CD4-positive, alpha-beta T cell (primary cell): ENCODE data around the gene KCNA2. TPM values are rescaled to one million over a fixed set of nuclear protein-coding genes. Genes with fewer than 3 reads are reported as not detected.

Experiments used
- ATAC-seq: fragments of 200-7000 bp; cut with Tn5 transposase; one replicate; pipeline ENCODE4 v1.10.0; 2022; ENCODE audit warnings: mild to moderate bottlenecking; ENCODE audit not compliant: poor library complexity
- CTCF ChIA-PET: fragments of 350-600 bp; sonication (Branson Sonifier 250); formaldehyde crosslinking; loops from one replicate; lab custom pipeline; 2021; ENCODE audit warnings: antibody characterized with exemption, inconsistent platforms; lab: Charles Lee
- POLR2A ChIA-PET: fragments of 350-600 bp; sonication (Branson Sonifier 250); formaldehyde crosslinking; loops from one replicate; lab custom pipeline; 2021; ENCODE audit warnings: antibody characterized with exemption, inconsistent platforms; lab: Charles Lee
- DNase-seq, 14 experiments: peaks; one replicate each; pipeline ENCODE4 v3.0.0-alpha.2; 2013 to 2020; ENCODE audit warnings: mixed read lengths in 2 of 14
- H3K27ac ChIP-seq, 2 donors: one replicate each; pipeline versions ENCODE4 v1.5.1 to v1.7.0; 2013; ENCODE audit warnings: low read length in 2 of 2, low read depth in 1 of 2, mild to moderate bottlenecking in 1 of 2
- H3K27me3 ChIP-seq, 2 experiments: 1 replicate in 1 of 2; 2 replicates in 1 of 2; pipeline versions ENCODE4 v1.6.1 to v1.7.0; 2013; ENCODE audit warnings: low read length in 2 of 2, control low read depth in 1 of 2, mild to moderate bottlenecking in 1 of 2, moderate library complexity in 1 of 2; ENCODE audit not compliant: insufficient read depth in 2 of 2, control insufficient read depth in 1 of 2
- H3K36me3 ChIP-seq: one replicate; pipeline ENCODE4 v1.6.1; 2013; ENCODE audit warnings: low read length, control low read depth; ENCODE audit not compliant: insufficient read depth
- H3K4me1 ChIP-seq: one replicate; pipeline ENCODE4 v1.6.1; 2013; ENCODE audit warnings: low read length, control low read depth; ENCODE audit not compliant: insufficient read depth
- H3K4me3 ChIP-seq: one replicate; pipeline ENCODE4 v1.5.1; 2013; ENCODE audit warnings: mild to moderate bottlenecking, low read length, moderate library complexity
- H3K9me3 ChIP-seq, 2 experiments: 1 replicate in 1 of 2; 2 replicates in 1 of 2; pipeline versions ENCODE4 v1.6.1 to v1.7.0; 2013; ENCODE audit warnings: low read length in 2 of 2, mild to moderate bottlenecking in 2 of 2, control low read depth in 1 of 2, moderate library complexity in 1 of 2; ENCODE audit not compliant: control insufficient read depth in 1 of 2, insufficient read depth in 1 of 2
- H3K27ac Mint-ChIP-seq: one replicate; pipeline ENCODE4 v1.8.0; 2020; ENCODE audit warnings: mixed read lengths
- H3K27me3 Mint-ChIP-seq: one replicate; pipeline ENCODE4 v1.8.0; 2021; ENCODE audit warnings: mixed read lengths
- H3K36me3 Mint-ChIP-seq: one replicate; pipeline ENCODE4 v1.8.0; 2021; ENCODE audit warnings: low read depth, mixed read lengths
- H3K4me1 Mint-ChIP-seq: one replicate; pipeline ENCODE4 v1.8.0; 2021; ENCODE audit warnings: low read depth, mixed read lengths
- H3K4me3 Mint-ChIP-seq: one replicate; pipeline ENCODE4 v1.8.0; 2020; ENCODE audit warnings: mild to moderate bottlenecking, mixed read lengths
- H3K9me3 Mint-ChIP-seq: one replicate; pipeline ENCODE4 v1.8.0; 2020; ENCODE audit warnings: mixed read lengths
- CTCF ChIP-seq: fragments of 200-600 bp; IDR thresholded peaks from one replicate; pipeline ENCODE4 v1.8.0; 2022; ENCODE audit warnings: antibody characterized with exemption, mild to moderate bottlenecking
- intact Hi-C, 2 experiments: fragments of 100-400 bp; cut with DNase I in 1 of 2; cut with micrococcal nuclease in 1 of 2; formaldehyde crosslinking; loops; one replicate each; pipeline versions ENCODE4 v1.15.1 to v1.9.0; 2023 to 2025; cut with DNase I, micrococcal nuclease
- total RNA-seq, 174 experiments: library from RNA in 2 of 174; stranded (reverse) in 2 of 174; gene quantifications; one replicate each; pipeline ENCODE4 v1.2.3 and lab custom pipeline; 2021 to 2026

The KCNA2 gene
- total RNA-seq, 2 experiments from 2014 or later, result 0.78 to 0.88 TPM

GRCh38 chr1:110636149-110636935 is 30.2 kb upstream of the KCNA2 start:
- H3K4me1 Mint-ChIP-seq, result peaks cover 78% of the 10 kb centered on the region

GRCh38 chr1:110635434-110635833 is 29.3 kb upstream of the KCNA2 start:
- peaks cover 73% of the 10 kb centered on the region for H3K4me1 Mint-ChIP-seq

More at GRCh38 chr1:110636149-110636935, 30.2 kb upstream of the KCNA2 start:
- no peaks in the 10 kb centered on the region for H3K27me3 ChIP-seq
- no peaks in the 10 kb centered on the region for H3K27me3 Mint-ChIP-seq
- H3K4me3 ChIP-seq, result no peak overlapping the region
- peak in 5 of 14 experiments; percentile 24 to 70 (median 55) for DNase-seq
- peaks cover 97% of the 10 kb centered on the region for H3K4me1 ChIP-seq
- peak; percentile 22 for ATAC-seq
- no peaks in the 10 kb centered on the region for H3K36me3 ChIP-seq
- peak overlapping the region; percentile 64 for H3K4me3 Mint-ChIP-seq
- no peak overlapping the region for H3K27ac Mint-ChIP-seq
- ChIA-PET POLR2A (interaction anchor here (0.8 to 9.3 kb wide), 7 partner anchors 11 to 150 kb away, joined by 4 to 138 read pairs (median 18); partner anchors contain the start of gene KCNA3), CTCF (interaction anchor here (0.9 to 4.4 kb wide), 4 partner anchors 9 to 147 kb away, joined by 3 to 20 read pairs (median 6); no protein-coding TSS in a partner anchor)
- H3K36me3 Mint-ChIP-seq, result no peaks in the 10 kb centered on the region
- TF ChIP-seq CTCF, result no peak
- H3K9me3 ChIP-seq, result peaks cover 0 to under 1% of the 10 kb centered on the region in 2 experiments
- peaks cover 7% of the 10 kb centered on the region for H3K9me3 Mint-ChIP-seq
- intact Hi-C loops, result loop anchor here (2.0 to 10.0 kb wide), 2 partner anchors 28 to 238 kb away; partner anchors contain the start of gene CD53 (in 1 of the 2)
- H3K27ac ChIP-seq, result peak overlapping the region; percentile 70 to 78

More at GRCh38 chr1:110635434-110635833, 29.3 kb upstream of the KCNA2 start:
- H3K9me3 ChIP-seq, result no peaks in the 10 kb centered on the region
- peaks cover 100% of the 10 kb centered on the region for H3K4me1 ChIP-seq
- Mint-ChIP-seq H3K27me3 (no peaks in the 10 kb centered on the region), H3K9me3 (peaks cover 5% of the 10 kb centered on the region), H3K4me3 (peak overlapping the region; percentile 64), H3K27ac (no peak overlapping the region), H3K36me3 (no peaks in the 10 kb centered on the region)
- no peak overlapping the region for H3K4me3 ChIP-seq
- ATAC-seq (no peak), DNase-seq (no peak)
- no peaks in the 10 kb centered on the region for H3K27me3 ChIP-seq
- CTCF ChIA-PET, result interaction anchor here (0.6 to 4.4 kb wide), 9 partner anchors 11 to 148 kb away, joined by 3 to 20 read pairs (median 4); no protein-coding TSS in a partner anchor
- H3K36me3 ChIP-seq, result no peaks in the 10 kb centered on the region
- intact Hi-C loops, result loop anchor here in 1 of 2 experiments (10.0 kb wide), 1 partner anchor 239 kb away; the partner anchor contains the start of gene CD53
- POLR2A ChIA-PET, result interaction anchor here (0.8 to 9.3 kb wide), 9 partner anchors 7 to 151 kb away, joined by 3 to 138 read pairs (median 14); partner anchors contain the start of gene KCNA3
- TF ChIP-seq CTCF, result no peak
- peak overlapping the region; percentile 70 to 78 for H3K27ac ChIP-seq
